SJSA1 (cell line): ENCODE measurements around the gene LIN9. TPM values are rescaled to one million over a fixed set of nuclear protein-coding genes. Genes with fewer than 3 reads are reported as not detected.

Experiments used
- DNase-seq, 2 experiments: peaks; one replicate each; pipeline ENCODE4 v3.0.0-alpha.2; 2015 to 2020; ENCODE audit warnings: low spot score in 2 of 2, low read depth in 1 of 2
- H3K27ac ChIP-seq: fragments of 250-450 bp; sonication (Bioruptor Pico); 2 replicates; pipeline ENCODE4 v1.5.1; 2020; ENCODE audit warnings: mild to moderate bottlenecking, moderate library complexity
- H3K27me3 ChIP-seq: fragments of 250-450 bp; sonication (Bioruptor Pico); replicated peaks from 2 replicates; pipeline ENCODE4 v1.5.1; 2020; ENCODE audit warnings: mild to moderate bottlenecking, moderate library complexity
- H3K36me3 ChIP-seq: fragments of 250-450 bp; sonication (Bioruptor Pico); 2 replicates; pipeline ENCODE4 v1.5.1; 2020; ENCODE audit warnings: mild to moderate bottlenecking
- H3K4me1 ChIP-seq: fragments of 250-450 bp; sonication (Bioruptor Pico); replicated peaks from 2 replicates; pipeline ENCODE4 v1.6.1; 2021; ENCODE audit warnings: mild to moderate bottlenecking
- H3K4me3 ChIP-seq: fragments of 250-450 bp; sonication (Bioruptor Pico); 2 replicates; pipeline ENCODE4 v1.5.1; 2020; ENCODE audit warnings: mild to moderate bottlenecking
- H3K9me3 ChIP-seq: fragments of 250-450 bp; sonication (Bioruptor Pico); replicated peaks from 2 replicates; pipeline ENCODE4 v1.5.1; 2020; ENCODE audit warnings: mild to moderate bottlenecking
- total RNA-seq: library from RNA; depleted of rRNA; stranded (reverse); fragments of >200 nt; shearing (Covaris generic); gene quantifications from 2 replicates; pipeline ENCODE4 v1.2.3, GENCODE V29; 2014

LIN9 gene
- total RNA-seq, 1 experiment from 2014 or later: 17.7 TPM

- H3K27ac ChIP-seq: no peak overlapping the region
- H3K36me3 ChIP-seq: peaks cover 26% of the 10 kb centered on the region
- no peaks in the 10 kb centered on the region for H3K27me3 ChIP-seq
- no peaks in the 10 kb centered on the region for H3K9me3 ChIP-seq
- no peaks in the 10 kb centered on the region for H3K4me1 ChIP-seq
- no peak overlapping the region for H3K4me3 ChIP-seq
- DNase-seq: no peak
Observed at GRCh38 chr1:226236826-226237225, 72.1 kb downstream of the LIN9 start.

GRCh38 chr1:226233806-226234205 is 75.2 kb downstream of the LIN9 start:
- H3K36me3 ChIP-seq: peaks cover 33% of the 10 kb centered on the region

DNA sequence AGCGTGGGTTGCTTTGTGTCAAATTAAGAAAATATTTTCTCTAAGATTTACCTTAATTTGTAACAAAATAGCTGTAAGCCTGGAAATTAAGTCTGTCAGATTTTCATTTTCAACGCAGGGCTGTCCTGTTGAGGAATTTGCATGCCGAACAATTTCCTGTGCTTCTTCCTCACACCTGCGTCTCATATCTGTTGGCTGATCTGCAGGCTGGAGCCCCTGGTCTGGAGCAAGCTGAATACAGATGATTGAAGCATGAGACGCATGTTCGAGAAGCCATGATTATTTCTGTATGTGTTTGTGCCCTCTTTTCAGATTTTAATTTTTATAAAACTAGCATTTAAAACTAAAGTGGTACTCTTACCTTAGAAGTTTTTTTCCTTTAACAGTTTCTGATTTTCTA is 75.7 kb downstream of the LIN9 start:
- Histone ChIP-seq H3K4me3 (no peak overlapping the region), H3K27ac (no peak overlapping the region), H3K4me1 (no peaks in the 10 kb centered on the region), H3K36me3 (peaks cover 33% of the 10 kb centered on the region), H3K27me3 (no peaks in the 10 kb centered on the region), H3K9me3 (no peaks in the 10 kb centered on the region)
- no peak for DNase-seq

More at GRCh38 chr1:226233806-226234205, 75.2 kb downstream of the LIN9 start:
- no peaks in the 10 kb centered on the region for H3K4me1 ChIP-seq
- no peaks in the 10 kb centered on the region for H3K9me3 ChIP-seq
- DNase-seq: no peak
- no peak overlapping the region for H3K4me3 ChIP-seq
- no peak overlapping the region for H3K27ac ChIP-seq
- no peaks in the 10 kb centered on the region for H3K27me3 ChIP-seq

DNA sequence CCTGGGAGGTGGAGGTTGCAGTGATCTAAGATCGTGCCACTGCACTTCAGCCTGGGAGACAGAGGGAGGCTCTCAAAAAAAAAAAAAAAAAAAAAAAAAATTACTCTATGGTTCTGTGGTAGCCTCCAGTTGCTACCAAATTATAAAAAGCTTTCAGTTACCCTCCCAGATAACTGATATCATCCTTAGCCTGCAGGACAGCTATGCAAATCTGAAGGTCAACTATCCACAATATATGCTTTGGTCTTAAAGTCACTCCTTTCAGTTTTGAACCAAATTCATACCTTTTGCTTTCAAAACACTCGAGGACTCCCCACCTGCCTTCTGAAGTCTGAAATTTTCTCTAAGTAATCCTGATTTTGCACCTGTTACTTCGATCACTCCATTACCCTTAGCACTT is 82.4 kb downstream of the LIN9 start:
- Histone ChIP-seq H3K4me3 (no peak overlapping the region), H3K27me3 (peaks cover 20% of the 10 kb centered on the region), H3K36me3 (peaks cover 6% of the 10 kb centered on the region; the same call in 1 of the 2 replicates), H3K9me3 (no peaks in the 10 kb centered on the region), H3K27ac (no peak overlapping the region), H3K4me1 (peaks cover 7% of the 10 kb centered on the region)
- DNase-seq: no peak

- Histone ChIP-seq H3K27ac (no peak overlapping the region), H3K4me1 (peaks cover 7% of the 10 kb centered on the region), H3K36me3 (no peaks in the 10 kb centered on the region), H3K27me3 (peaks cover 20% of the 10 kb centered on the region), H3K9me3 (no peaks in the 10 kb centered on the region), H3K4me3 (peak overlapping the region; percentile 17)
- DNase-seq: no peak
Observed at GRCh38 chr1:226223786-226224244, 85.1 kb downstream of the LIN9 start.

DNA sequence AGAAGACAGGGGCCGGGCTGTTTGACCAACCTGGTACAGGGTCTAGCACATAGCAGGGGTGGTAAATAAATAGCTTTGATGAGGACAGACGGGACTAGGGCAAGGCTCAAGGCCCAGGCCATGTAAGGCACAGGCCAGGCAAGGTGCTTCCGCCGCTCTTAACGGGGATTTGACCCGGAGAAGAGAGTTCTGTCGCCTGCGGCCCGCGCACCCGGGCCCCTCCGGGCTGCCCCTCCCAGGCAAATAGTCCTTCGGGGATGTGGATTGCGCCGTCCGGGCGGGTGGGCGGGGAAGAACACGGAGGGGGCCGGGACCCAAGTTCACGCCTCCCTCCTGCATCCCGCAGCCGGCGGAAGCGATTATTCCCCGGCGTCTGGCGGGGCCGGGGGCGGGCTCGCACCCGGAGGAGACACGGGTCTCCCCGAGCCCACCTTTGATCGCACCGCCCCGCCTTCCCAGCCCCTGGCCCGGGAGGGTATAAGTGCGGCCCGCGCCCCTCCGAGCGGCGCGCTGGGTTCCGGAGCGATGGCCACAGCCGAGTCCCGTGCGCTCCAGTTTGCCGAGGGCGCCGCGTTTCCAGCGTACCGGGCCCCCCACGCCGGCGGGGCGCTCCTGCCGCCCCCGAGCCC is 85.7 kb downstream of the LIN9 start, which contains the start of gene MIXL1:
TSS of gene MIXL1 (plus strand) at position 508 of the 629 bp plus-strand sequence. CDS start at position 526, 18 bp downstream.
- H3K36me3 ChIP-seq: no peaks in the 10 kb centered on the region
- H3K27ac ChIP-seq: no peak within 1 kb of the TSS
- H3K4me1 ChIP-seq: peaks cover 7% of the 10 kb centered on the region
- no peak for DNase-seq
- H3K9me3 ChIP-seq: no peaks in the 10 kb centered on the region
- H3K27me3 ChIP-seq: peaks cover 20% of the 10 kb centered on the region
- H3K4me3 ChIP-seq: peak within 1 kb of the TSS; percentile 17

DNA sequence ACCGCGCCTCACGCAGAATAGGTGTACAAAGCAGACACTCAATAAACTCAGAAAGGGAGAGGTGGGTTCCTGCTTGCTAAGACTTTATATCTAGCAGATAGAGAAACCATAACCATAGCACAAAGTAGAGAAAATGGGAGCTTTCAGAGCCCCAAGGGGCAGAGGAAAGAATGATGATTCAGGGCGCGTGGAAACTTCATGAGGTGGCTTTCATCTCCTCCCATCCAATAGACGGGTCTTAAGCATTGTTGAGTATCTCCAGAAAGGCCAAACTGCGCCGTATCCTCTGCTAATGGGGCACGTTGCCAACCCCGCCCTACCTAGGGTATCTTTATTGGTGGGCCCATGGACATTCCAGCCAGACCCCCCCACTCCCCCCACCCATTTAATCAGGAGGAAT is 86.3 kb downstream of the LIN9 start:
- Histone ChIP-seq H3K4me1 (peaks cover 7% of the 10 kb centered on the region), H3K27me3 (peaks cover 20% of the 10 kb centered on the region), H3K36me3 (no peaks in the 10 kb centered on the region), H3K9me3 (no peaks in the 10 kb centered on the region), H3K4me3 (no peak overlapping the region), H3K27ac (no peak overlapping the region)
- DNase-seq: no peak

DNA sequence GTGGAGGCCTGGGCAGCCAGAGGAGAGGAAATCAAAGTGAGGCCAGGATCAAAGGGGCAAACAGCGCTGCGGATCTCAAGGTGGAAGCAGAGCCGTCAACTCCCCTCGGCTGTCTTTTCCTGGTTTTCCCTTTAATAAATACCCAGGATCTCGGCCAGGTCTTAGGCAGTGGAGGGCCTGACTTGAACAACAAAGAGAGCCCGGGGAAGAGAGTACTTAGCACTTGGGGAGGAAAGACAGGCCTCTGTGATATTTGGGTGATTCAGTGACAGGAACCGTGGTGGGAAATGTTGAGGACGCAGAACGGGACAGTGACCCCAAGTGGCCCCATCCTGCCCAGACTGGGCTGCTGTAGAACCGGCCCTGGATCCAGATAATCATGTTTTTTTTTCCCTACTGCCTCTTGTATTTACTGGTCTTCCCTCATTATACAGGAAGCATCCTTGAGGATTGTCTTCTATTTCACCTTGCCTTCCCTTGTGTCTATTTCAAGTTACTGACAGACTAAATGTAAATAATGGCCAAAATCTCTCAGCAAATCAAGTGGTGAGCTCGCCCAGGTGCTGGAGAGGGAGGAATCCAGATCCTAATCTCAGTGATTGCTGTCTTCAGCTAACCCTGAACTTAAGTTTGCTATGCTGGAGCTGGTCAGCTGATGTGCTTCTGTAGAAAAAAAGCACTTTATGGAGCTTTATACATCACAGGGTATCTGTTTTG is 88.3 kb downstream of the LIN9 start:
- H3K9me3 ChIP-seq: no peaks in the 10 kb centered on the region
- peaks cover 20% of the 10 kb centered on the region for H3K27me3 ChIP-seq

DNA sequence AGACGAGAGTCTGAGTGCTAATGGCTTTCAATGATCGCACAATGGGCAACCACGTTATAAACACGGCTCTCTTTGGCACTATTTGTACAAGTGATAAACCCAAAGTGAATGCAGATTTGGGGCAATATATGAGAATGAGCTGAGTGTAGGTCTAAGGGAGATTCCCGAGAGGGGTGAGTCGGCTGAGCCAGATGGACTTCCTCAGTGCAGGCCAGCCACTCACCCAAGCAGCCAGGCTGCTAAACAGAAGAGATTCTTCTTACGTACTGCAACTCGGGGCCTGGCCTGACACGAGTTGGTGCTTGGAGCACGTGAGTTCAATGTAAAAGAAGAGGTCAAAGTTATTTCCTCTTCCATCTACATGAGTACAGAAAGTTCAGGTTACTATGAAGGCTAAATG is 91.7 kb downstream of the LIN9 start:
- DNase-seq: peak in 1 of 2 experiments; percentile 19
- Histone ChIP-seq H3K9me3 (no peaks in the 10 kb centered on the region), H3K4me1 (no peaks in the 10 kb centered on the region), H3K36me3 (no peaks in the 10 kb centered on the region), H3K27ac (no peak overlapping the region), H3K27me3 (no peaks in the 10 kb centered on the region; the same call in 1 of the 2 replicates), H3K4me3 (no peak overlapping the region)

More for the DNA sequence above, 88.3 kb downstream of the LIN9 start:
- Histone ChIP-seq H3K27ac (no peak overlapping the region), H3K4me3 (no peak overlapping the region), H3K36me3 (no peaks in the 10 kb centered on the region), H3K4me1 (peaks cover 7% of the 10 kb centered on the region)
- no peak for DNase-seq

GRCh38 chr1:226216056-226216455 is 92.9 kb downstream of the LIN9 start:
- Histone ChIP-seq H3K27me3 (no peaks in the 10 kb centered on the region; the same call in 1 of the 2 replicates), H3K4me3 (no peak overlapping the region), H3K4me1 (no peaks in the 10 kb centered on the region), H3K36me3 (no peaks in the 10 kb centered on the region), H3K27ac (no peak overlapping the region), H3K9me3 (no peaks in the 10 kb centered on the region)
- DNase-seq: no peak

GRCh38 chr1:226215239-226215638 is 93.7 kb downstream of the LIN9 start:
- Histone ChIP-seq H3K27ac (no peak overlapping the region), H3K9me3 (no peaks in the 10 kb centered on the region), H3K4me1 (no peaks in the 10 kb centered on the region), H3K36me3 (no peaks in the 10 kb centered on the region), H3K27me3 (no peaks in the 10 kb centered on the region; the same call in 1 of the 2 replicates), H3K4me3 (no peak overlapping the region)
- DNase-seq: peak in 1 of 2 experiments; percentile 30

GRCh38 chr1:226212545-226212944 is 96.4 kb downstream of the LIN9 start:
- H3K4me3 ChIP-seq: no peak overlapping the region
- no peak for DNase-seq

DNA sequence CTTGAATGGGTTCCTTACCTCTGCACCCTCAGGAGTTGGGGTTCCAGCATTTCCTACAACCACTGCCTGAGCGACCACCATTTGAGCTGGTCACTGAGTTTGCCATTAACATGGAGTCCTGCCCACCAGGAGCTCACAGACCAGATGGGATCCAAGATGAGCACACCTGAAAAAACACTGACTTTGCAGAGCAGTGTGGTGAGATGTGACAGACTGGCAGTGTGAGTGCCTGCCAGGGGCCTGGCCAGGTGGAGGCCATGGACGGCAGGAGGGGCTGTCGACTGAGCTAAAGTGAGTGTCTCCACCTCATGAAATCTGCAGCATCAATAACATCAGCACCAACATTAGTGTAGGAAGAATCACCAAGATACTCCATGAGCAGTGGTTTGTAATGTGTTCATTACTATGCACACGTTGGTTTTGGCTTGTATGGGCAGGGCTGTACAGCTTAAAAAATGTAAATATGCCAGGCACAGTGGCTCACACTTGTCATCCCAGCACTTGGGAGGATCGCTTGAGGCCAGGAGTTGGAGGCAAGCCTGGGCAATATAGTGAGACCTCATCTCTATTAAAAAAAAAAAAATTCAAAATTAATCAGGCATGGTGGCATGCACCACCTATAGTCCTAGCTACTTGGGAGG is 97.7 kb downstream of the LIN9 start:
- no peak overlapping the region for H3K27ac ChIP-seq
- no peaks in the 10 kb centered on the region; the same call in 1 of the 2 replicates for H3K27me3 ChIP-seq
- H3K9me3 ChIP-seq: no peaks in the 10 kb centered on the region
- no peaks in the 10 kb centered on the region for H3K36me3 ChIP-seq
- no peak for DNase-seq
- H3K4me1 ChIP-seq: no peaks in the 10 kb centered on the region
- H3K4me3 ChIP-seq: no peak overlapping the region

More at GRCh38 chr1:226212545-226212944, 96.4 kb downstream of the LIN9 start:
- H3K27me3 ChIP-seq: no peaks in the 10 kb centered on the region; the same call in 1 of the 2 replicates
- no peaks in the 10 kb centered on the region for H3K4me1 ChIP-seq
- no peaks in the 10 kb centered on the region for H3K36me3 ChIP-seq
- no peaks in the 10 kb centered on the region for H3K9me3 ChIP-seq
- H3K27ac ChIP-seq: no peak overlapping the region
